Measurements from ENCODE around the gene RPS21. TPM values are rescaled to one million over a fixed set of nuclear protein-coding genes. Genes with fewer than 3 reads are reported as not detected.

The RPS21 gene
- total and polyA plus RNA-seq, 9 of the 15 experiments (the other 6 are each of a cell fraction or from before 2014, with no cell fraction given), result 1,380 to 5,647 (median 3,091) TPM

DNA sequence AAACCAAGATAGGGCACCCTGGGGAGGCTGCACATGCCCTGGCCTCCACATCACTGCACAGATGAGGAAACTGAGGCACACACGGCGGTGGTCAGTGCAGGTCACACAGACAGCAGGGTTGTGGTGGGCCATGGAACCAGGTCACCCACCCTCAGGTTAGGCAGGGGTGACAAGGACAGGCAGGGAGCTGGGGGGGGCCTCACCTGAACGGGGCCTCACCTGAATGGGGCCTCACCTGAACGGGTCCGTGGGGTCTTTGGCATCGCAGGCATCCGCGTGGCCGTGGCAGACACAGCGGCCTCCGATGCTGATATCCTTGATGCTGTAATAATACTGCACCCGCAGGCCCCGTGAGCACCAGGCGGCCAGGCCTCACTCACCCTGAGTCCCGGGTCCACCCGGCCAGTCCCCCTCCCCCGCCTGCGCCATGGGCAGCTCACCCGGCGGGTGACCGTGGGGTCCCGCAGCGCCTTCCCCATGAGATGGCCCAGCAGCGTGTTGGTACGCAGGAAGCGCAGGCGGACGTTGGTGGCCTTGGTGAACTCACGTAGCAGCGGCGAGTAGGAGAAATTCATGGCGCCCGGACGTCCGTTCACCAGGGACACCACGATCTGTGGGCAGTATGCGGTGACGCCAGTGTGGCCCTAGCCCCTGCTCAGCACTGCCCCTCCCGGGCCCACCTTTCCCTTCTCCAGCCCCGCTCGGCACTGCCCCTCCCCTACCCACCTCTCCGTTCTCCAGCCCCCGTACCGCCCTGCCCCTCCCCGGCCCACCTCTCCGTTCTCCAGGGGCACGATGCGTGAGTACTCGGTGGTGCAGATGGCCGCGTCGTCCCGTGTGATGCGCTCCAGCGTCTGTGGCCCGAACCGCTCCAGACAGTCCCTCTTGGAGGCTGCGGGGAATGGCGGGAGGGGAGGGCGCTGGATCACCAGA, 35.2 kb upstream of the RPS21 start (continued):
- TF ChIP-seq, protein P1, sequence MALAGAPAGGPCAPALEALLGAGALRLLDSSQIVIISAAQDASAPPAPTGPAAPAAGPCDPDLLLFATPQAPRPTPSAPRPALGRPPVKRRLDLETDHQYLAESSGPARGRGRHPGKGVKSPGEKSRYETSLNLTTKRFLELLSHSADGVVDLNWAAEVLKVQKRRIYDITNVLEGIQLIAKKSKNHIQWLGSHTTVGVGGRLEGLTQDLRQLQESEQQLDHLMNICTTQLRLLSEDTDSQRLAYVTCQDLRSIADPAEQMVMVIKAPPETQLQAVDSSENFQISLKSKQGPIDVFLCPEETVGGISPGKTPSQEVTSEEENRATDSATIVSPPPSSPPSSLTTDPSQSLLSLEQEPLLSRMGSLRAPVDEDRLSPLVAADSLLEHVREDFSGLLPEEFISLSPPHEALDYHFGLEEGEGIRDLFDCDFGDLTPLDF (CRISPR knock-in tag; IDR thresholded peaks at IDR 0.05), result no peak
- TF ChIP-seq HNRNPL (IDR thresholded peaks at IDR 0.05; ENCODE audit: low read depth, low read length) (peak; percentile 61; the same call in 1 of the 2 replicates), ZFPM2 (CRISPR knock-in tag; IDR thresholded peaks at IDR 0.05) (no peak)

DNA sequence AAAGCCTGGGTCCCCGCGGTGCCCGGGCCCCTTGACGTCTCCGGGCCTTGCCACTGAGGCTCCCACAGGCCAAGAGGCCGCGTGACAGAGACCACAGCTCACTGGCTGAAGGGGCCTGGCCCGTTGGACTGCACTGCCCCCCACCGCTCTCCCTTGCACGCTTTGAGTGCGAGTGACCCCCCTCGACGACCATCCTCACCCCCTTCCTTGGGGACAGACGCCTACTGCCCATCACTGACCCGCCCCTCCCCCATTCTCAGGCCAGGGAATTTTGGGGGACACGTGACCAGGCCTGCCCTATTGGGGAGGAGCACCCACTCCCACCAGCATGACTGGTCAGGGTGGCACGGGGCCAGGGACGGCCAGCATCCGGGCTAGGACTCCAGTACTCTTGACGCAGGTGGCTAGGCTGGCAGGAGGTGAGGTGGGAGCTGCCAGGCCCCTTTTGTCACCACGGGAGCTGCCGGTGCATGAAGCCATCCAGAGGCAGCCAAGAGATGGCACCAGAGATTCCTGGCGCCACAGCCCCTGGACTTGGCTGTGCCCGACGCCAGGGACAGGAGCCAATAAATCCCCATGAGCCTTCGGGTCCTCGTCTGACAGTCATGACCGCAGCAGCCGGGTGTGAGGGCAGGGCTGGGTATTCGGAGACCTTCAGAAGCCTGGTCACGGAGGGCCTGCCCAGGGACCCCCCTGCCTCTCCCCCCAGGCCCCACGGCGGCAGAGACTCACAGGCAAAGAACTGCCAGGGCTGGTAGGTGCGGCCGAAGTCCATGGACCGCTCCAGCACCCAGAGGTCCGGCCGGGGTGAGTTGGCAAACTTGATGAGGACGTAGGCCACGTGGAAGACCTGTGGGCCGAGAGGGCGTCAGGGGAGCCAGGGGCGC, 34.3 kb upstream of the RPS21 start:
- no peak overlapping the region for H3K4me2 ChIP-seq (ENCODE audit: insufficient read depth, low read length)
- TF ChIP-seq HIVEP1 (CRISPR knock-in tag; IDR thresholded peaks at IDR 0.05), result no peak
- no peak for TF ChIP-seq LEF1 (IDR thresholded peaks at IDR 0.05)
- no peak for TF ChIP-seq NR2C2 (CRISPR knock-in tag; IDR thresholded peaks at IDR 0.05)
- TF ChIP-seq NR2C2 (tag; IDR thresholded peaks at IDR 0.05), result no peak
- no peak for TF ChIP-seq MCM7 (IDR thresholded peaks at IDR 0.05)
- H3K27ac ChIP-seq (ENCODE audit: extremely low read depth, low read depth, low read length), result no peak overlapping the region
- H3K36me3 ChIP-seq (ENCODE audit: control insufficient read depth, insufficient read depth, low read length), result peaks cover 73% of the 10 kb centered on the region; the same call in 2 of the 3 replicates
- DNase-seq (ENCODE audit: extremely low read depth in 1 of 4, low spot score in 3 of 4) (no peak), FAIRE-seq (no peak), ATAC-seq (no peak)
- intact Hi-C loops (cut with micrococcal nuclease), result no loop called here
- 92% methylated on average over 20 of the region's 43 CpGs for WGBS (ENCODE audit: insufficient coverage, low coverage, missing lambda C conversion rate)
- H3K9me3 ChIP-seq (replicated peaks; ENCODE audit: control insufficient read depth, insufficient read depth, low read depth, low read length), result no peaks in the 10 kb centered on the region
- H3K4me1 ChIP-seq (replicated peaks in 1 of 2; ENCODE audit: control insufficient read depth in 2 of 2, insufficient read depth in 2 of 2, low read length in 2 of 2), result peaks cover 10 to 69% of the 10 kb centered on the region in 2 experiments
- BruUV-seq (replicated peaks), result no TSS peak
- H3K27me3 ChIP-seq (ENCODE audit: control insufficient read depth in 2 of 2, insufficient read depth in 2 of 2, low read length in 2 of 2), result no peaks in the 10 kb centered on the region
- H2AFZ ChIP-seq (ENCODE audit: low read depth, low read length), result no peak overlapping the region
- H3K9ac ChIP-seq (ENCODE audit: insufficient read depth in 1 of 2, low read depth in 2 of 2, low read length in 2 of 2), result no peak overlapping the region
- no peak overlapping the region for H3K4me3 ChIP-seq
- in situ Hi-C loops (cut with MboI), result no loop called here
- H3K9me1 ChIP-seq (ENCODE audit: control insufficient read depth, insufficient read depth, low read length), result peaks cover 2% of the 10 kb centered on the region
- no peaks in the 10 kb centered on the region for H4K20me1 ChIP-seq (replicated peaks; ENCODE audit: control insufficient read depth, insufficient read depth, low read length)
- peaks cover 31% of the 10 kb centered on the region for H3K79me2 ChIP-seq (ENCODE audit: control insufficient read depth, insufficient read depth, low read length)
- CTCF ChIA-PET (ENCODE audit: low intra/inter-chr PET ratio), result no interaction called here
- POLR2A ChIA-PET, result interaction anchor here (1.0 kb wide), 1 partner anchor 11 kb away, joined by 4 read pairs; no protein-coding TSS in a partner anchor
